K562 (cell line): ENCODE measurements around the gene RUNX1. TPM values are rescaled to one million over a fixed set of nuclear protein-coding genes. Genes with fewer than 3 reads are reported as not detected.

ENCODE experiments used
- ATAC-seq: fragments of 200-7000 bp; cut with Tn5 transposase; 3 replicates; pipeline ENCODE4 v1.9.1; 2020; ENCODE audit warnings: moderate library complexity
- BruUV-seq: library from RNA; stranded (reverse); fragments of 400-500 nt; replicated peaks from 2 replicates; lab custom pipeline; 2021; lab: Mats Ljungman, UMichigan
- CTCF ChIA-PET: fragments of 300-600 bp; formaldehyde crosslinking; extraction: SDS; loops from one replicate; lab custom pipeline; 2021; ENCODE audit warnings: low intra/inter-chr PET ratio; lab: Yijun Ruan, JAX
- POLR2A ChIA-PET: fragments of 300-600, 350-650 bp; sonication (Branson Sonifier 250); formaldehyde crosslinking; extraction: SDS; loops from one replicate; lab custom pipeline; 2021; ENCODE audit warnings: antibody characterized with exemption, inconsistent platforms; lab: Yijun Ruan, JAX
- DNase-seq, 4 experiments: peaks; one replicate each; pipeline versions ENCODE4 v3.0.0 to v3.0.0-alpha.2; 2011 to 2018; ENCODE audit warnings: low spot score in 3 of 4, mixed read lengths in 3 of 4; ENCODE audit errors: extremely low read depth in 1 of 4
- FAIRE-seq: peaks from 2 replicates; lab custom pipeline; 2011; peaks lifted over from hg19 to GRCh38; lab: Jason Lieb, UNC
- H2AFZ ChIP-seq: 2 replicates; pipeline ENCODE4 v1.6.0; 2011; ENCODE audit warnings: low read depth, low read length, control low read depth, inconsistent platforms
- H3K27ac ChIP-seq: fragments of 200-600 bp; 3 replicates; pipeline ENCODE4 v1.8.0; 2011; ENCODE audit warnings: low read depth, mild to moderate bottlenecking, control low read depth, inconsistent platforms, low read length, moderate library complexity, mixed read lengths; ENCODE audit errors: extremely low read depth
- H3K27me3 ChIP-seq, 2 experiments: fragments of 300-600 bp in 1 of 2; 2 replicates in 1 of 2; 3 replicates in 1 of 2; pipeline versions ENCODE4 v1.6.0 to v1.8.0; 2011; ENCODE audit warnings: inconsistent platforms in 2 of 2, low read length in 2 of 2, mild to moderate bottlenecking in 1 of 2, mixed read lengths in 1 of 2, moderate library complexity in 1 of 2; ENCODE audit not compliant: control insufficient read depth in 2 of 2, insufficient read depth in 2 of 2
- H3K36me3 ChIP-seq: fragments of 300-600 bp; 3 replicates; pipeline ENCODE4 v1.8.0; 2011; ENCODE audit warnings: mild to moderate bottlenecking, low read length, inconsistent platforms; ENCODE audit not compliant: control insufficient read depth, insufficient read depth
- H3K4me1 ChIP-seq, 2 experiments: fragments of 200-600 bp in 1 of 2; replicated peaks in 1 of 2; 2 replicates in 1 of 2; 3 replicates in 1 of 2; pipeline versions ENCODE4 v1.5.1 to v1.8.0; 2011; ENCODE audit warnings: inconsistent platforms in 2 of 2, low read length in 2 of 2, mild to moderate bottlenecking in 1 of 2, mixed read lengths in 1 of 2, moderate library complexity in 1 of 2; ENCODE audit not compliant: control insufficient read depth in 2 of 2, insufficient read depth in 2 of 2
- H3K4me2 ChIP-seq: 2 replicates; pipeline ENCODE4 v1.6.1; 2011; ENCODE audit warnings: low read length, control low read depth, inconsistent platforms, mixed read lengths; ENCODE audit not compliant: insufficient read depth
- H3K4me3 ChIP-seq: fragments of 200-600 bp; sonication (generic), shearing (Covaris generic); 2 replicates; pipeline ENCODE4 v1.5.1; 2016; ENCODE audit warnings: control low read depth, inconsistent platforms
- H3K79me2 ChIP-seq: fragments of 200-600 bp; 3 replicates; pipeline ENCODE4 v1.8.0; 2011; ENCODE audit warnings: low read length, inconsistent platforms; ENCODE audit not compliant: control insufficient read depth, insufficient read depth
- H3K9ac ChIP-seq, 2 experiments: 2 replicates each; pipeline versions ENCODE4 v1.6.0 to v1.6.1; 2011; ENCODE audit warnings: low read depth in 2 of 2, low read length in 2 of 2, control low read depth in 1 of 2, inconsistent platforms in 1 of 2, mild to moderate bottlenecking in 1 of 2, mixed read lengths in 1 of 2; ENCODE audit not compliant: insufficient read depth in 1 of 2
- H3K9me1 ChIP-seq: one replicate; pipeline ENCODE4 v1.6.0; 2011; ENCODE audit warnings: inconsistent platforms, mild to moderate bottlenecking, low read length, moderate library complexity; ENCODE audit not compliant: control insufficient read depth, insufficient read depth
- H3K9me3 ChIP-seq: replicated peaks from 2 replicates; pipeline ENCODE4 v1.5.1; 2011; ENCODE audit warnings: low read depth, low read length, inconsistent platforms; ENCODE audit not compliant: control insufficient read depth, insufficient read depth
- H4K20me1 ChIP-seq: replicated peaks from 2 replicates; pipeline ENCODE4 v1.6.1; 2011; ENCODE audit warnings: low read length, inconsistent platforms, mixed read lengths; ENCODE audit not compliant: control insufficient read depth, insufficient read depth
- GTF2A2 ChIP-seq: IDR thresholded peaks from 2 replicates; pipeline ENCODE4 v1.6.1; 2016; ENCODE audit warnings: mild to moderate bottlenecking, missing genetic modification characterization, missing compliant biosample characterization
- ZNF212 ChIP-seq: fragments of 450-650 bp; formaldehyde crosslinking; IDR thresholded peaks from 2 replicates; pipeline ENCODE4 v1.4.0; 2020; ENCODE audit warnings: mild to moderate bottlenecking
- ZNF644 ChIP-seq: fragments of 200-800 bp; sonication (Bioruptor generic); IDR thresholded peaks from 2 replicates; pipeline ENCODE4 v1.6.1; 2016; ENCODE audit warnings: low read depth, missing genetic modification characterization, missing compliant biosample characterization
- WGBS: fragments of 100-300 bp; shearing (Covaris generic); methylation state at CpG from one replicate; pipeline ENCODE4 v1.1.6; 2016; ENCODE audit warnings: low coverage, mixed read lengths; ENCODE audit not compliant: insufficient coverage; ENCODE audit errors: missing lambda C conversion rate; 5-methylcytosine and 5-hydroxymethylcytosine counted together
- in situ Hi-C: fragments of 300-500 bp; cut with MboI; formaldehyde crosslinking; loops from 4 replicates; pipeline ENCODE4 v1.15.0; 2018; ENCODE audit warnings: inconsistent platforms, mixed read lengths
- intact Hi-C: fragments of 100-400 bp; cut with micrococcal nuclease; formaldehyde crosslinking; loops from 2 replicates; pipeline ENCODE4 v1.14.2; 2022
- polyA plus RNA-seq, 8 experiments: library from polyadenylated mRNA; depleted of rRNA in 4 of 8; stranded (reverse) in 5 of 8; unstranded in 3 of 8; fragments of >200 nt; fragmentation: Nextera tagmentation in 2 of 8; fragmentation: Illumina TruSeq in 1 of 8; extraction: Ambion mirVana in 2 of 8; extraction: Trizol in 1 of 8; gene quantifications; 2 replicates each; pipeline versions ENCODE4 v1.2.1 to v1.2.3, GENCODE V29; 2011 to 2014; ENCODE audit warnings: inconsistent platforms in 1 of 8, missing spikeins in 1 of 8
- total RNA-seq, 7 experiments: library from RNA; depleted of rRNA in 6 of 7; stranded (reverse); fragments of >200 nt in 6 of 7; fragmentation: Illumina TruSeq in 2 of 7; extraction: Trizol in 2 of 7; gene quantifications; 2 replicates each; pipeline versions ENCODE4 v1.2.1 to v1.2.3, GENCODE V29; 2011 to 2021; ENCODE audit warnings: low replicate concordance in 1 of 7
- TF ChIP-seq, protein P1 (sequence below): fragments of 200-800 bp; sonication (Bioruptor generic); IDR thresholded peaks from 2 replicates; pipeline ENCODE4 v1.6.1; 2016; ENCODE audit warnings: missing genetic modification characterization, missing compliant biosample characterization

Gene RUNX1
- total and polyA plus RNA-seq, 9 of the 15 experiments (the other 6 are each of a cell fraction or from before 2014, with no cell fraction given): 2.2 to 68.6 (median 17.8) TPM

DNA sequence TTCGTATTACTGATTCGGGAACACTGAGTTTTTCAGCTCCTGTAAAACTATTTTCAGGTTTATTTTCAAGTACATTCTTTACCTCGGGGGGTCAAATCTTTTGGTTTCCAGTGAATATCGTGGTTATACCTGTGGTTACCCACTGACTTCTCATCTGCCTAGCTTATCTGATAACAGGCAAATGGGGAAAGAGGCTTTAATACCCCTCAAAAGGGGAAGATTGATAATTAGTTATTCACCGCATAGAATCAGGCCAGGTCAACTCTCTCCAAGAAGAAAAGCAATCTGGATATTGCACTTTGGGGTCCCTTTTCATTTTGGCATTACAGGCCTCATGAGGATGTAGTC is 23.0 kb downstream of the RUNX1 start:
- no peak for FAIRE-seq
- CTCF ChIA-PET: no interaction called here
- Histone ChIP-seq H3K27ac (peak overlapping the region; percentile 95), H3K4me3 (peak overlapping the region; percentile 28; the same call in 1 of the 2 replicates), H3K9me3 (no peaks in the 10 kb centered on the region), H3K27me3 (no peaks in the 10 kb centered on the region), H3K4me2 (peak overlapping the region; percentile 75), H3K9ac (peak overlapping the region in 1 of 2 experiments; percentile 77; a peak in 2 of 4 replicates), H3K36me3 (no peaks in the 10 kb centered on the region; the same call in 2 of the 3 replicates)
- in situ Hi-C loops: loop anchor here (5.0 kb wide), 1 partner anchor 139 kb away; no protein-coding TSS in a partner anchor
- POLR2A ChIA-PET: interaction anchor here (0.6 to 2.6 kb wide), 16 partner anchors 9 to 178 kb away, joined by 3 to 11 read pairs (median 4); no protein-coding TSS in a partner anchor
- intact Hi-C loops: loop anchor here (1.0 kb wide), 2 partner anchors 118 to 138 kb away; no protein-coding TSS in a partner anchor
- DNase-seq: no peak
- TF ChIP-seq ZNF644 (tag) (no peak), GTF2A2 (tag) (0 out of 2 replicates have a peak, but pooled peaks have one; percentile 8), ZNF212 (CRISPR knock-in tag) (no peak)
- TF ChIP-seq, protein P1, sequence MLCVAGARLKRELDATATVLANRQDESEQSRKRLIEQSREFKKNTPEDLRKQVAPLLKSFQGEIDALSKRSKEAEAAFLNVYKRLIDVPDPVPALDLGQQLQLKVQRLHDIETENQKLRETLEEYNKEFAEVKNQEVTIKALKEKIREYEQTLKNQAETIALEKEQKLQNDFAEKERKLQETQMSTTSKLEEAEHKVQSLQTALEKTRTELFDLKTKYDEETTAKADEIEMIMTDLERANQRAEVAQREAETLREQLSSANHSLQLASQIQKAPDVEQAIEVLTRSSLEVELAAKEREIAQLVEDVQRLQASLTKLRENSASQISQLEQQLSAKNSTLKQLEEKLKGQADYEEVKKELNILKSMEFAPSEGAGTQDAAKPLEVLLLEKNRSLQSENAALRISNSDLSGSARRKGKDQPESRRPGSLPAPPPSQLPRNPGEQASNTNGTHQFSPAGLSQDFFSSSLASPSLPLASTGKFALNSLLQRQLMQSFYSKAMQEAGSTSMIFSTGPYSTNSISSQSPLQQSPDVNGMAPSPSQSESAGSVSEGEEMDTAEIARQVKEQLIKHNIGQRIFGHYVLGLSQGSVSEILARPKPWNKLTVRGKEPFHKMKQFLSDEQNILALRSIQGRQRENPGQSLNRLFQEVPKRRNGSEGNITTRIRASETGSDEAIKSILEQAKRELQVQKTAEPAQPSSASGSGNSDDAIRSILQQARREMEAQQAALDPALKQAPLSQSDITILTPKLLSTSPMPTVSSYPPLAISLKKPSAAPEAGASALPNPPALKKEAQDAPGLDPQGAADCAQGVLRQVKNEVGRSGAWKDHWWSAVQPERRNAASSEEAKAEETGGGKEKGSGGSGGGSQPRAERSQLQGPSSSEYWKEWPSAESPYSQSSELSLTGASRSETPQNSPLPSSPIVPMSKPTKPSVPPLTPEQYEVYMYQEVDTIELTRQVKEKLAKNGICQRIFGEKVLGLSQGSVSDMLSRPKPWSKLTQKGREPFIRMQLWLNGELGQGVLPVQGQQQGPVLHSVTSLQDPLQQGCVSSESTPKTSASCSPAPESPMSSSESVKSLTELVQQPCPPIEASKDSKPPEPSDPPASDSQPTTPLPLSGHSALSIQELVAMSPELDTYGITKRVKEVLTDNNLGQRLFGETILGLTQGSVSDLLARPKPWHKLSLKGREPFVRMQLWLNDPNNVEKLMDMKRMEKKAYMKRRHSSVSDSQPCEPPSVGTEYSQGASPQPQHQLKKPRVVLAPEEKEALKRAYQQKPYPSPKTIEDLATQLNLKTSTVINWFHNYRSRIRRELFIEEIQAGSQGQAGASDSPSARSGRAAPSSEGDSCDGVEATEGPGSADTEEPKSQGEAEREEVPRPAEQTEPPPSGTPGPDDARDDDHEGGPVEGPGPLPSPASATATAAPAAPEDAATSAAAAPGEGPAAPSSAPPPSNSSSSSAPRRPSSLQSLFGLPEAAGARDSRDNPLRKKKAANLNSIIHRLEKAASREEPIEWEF (CRISPR knock-in tag): 0 out of 2 replicates have a peak, but pooled peaks have one; percentile 18
- TF ChIP-seq, all 486 proteins: peak for 2
- TSS peak; percentile 84 for BruUV-seq
- Histone ChIP-seq H2AFZ (peak overlapping the region; percentile 81), H3K4me1 (peaks cover 31 to 47% of the 10 kb centered on the region in 2 experiments), H3K9me1 (no peaks in the 10 kb centered on the region), H3K79me2 (peaks cover 26% of the 10 kb centered on the region), H4K20me1 (no peaks in the 10 kb centered on the region)
- no peak for ATAC-seq
- WGBS: 6% methylated on average over 5 of the region's 5 CpGs
